ENCODE data around the gene PIMREG.
"Not testable (repeated sequence)": the region's sequence is repeated elsewhere in the genome, so short reads cannot be mapped to it uniquely, and the experiment has no call there.

Gene PIMREG

DNA sequence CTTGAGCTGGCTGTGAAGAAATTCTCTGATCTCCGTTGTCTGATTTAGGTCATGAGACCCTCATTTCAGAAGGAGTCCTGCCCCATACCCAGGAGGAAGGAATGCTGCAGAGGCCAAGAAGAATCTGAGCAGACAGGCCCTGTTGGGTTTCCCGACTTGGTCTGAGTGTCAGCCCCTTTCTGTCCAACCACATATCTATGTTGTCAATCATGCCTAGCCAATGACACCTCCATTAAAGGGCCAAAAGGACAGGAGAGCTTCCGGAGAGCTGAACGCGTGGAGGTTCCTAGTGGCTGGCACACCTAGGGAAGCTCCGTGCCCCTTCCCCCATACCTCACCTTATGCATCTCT lies 37.8 kb downstream of the PIMREG start:
- no peaks in the 10 kb centered on the region for H3K36me3 ChIP-seq (ENCODE audit: insufficient read depth, low read length)
- H3K27me3 ChIP-seq (ENCODE audit: insufficient read depth, low read length, poor library complexity) = no peaks in the 10 kb centered on the region
- H3K4me1 ChIP-seq (ENCODE audit: insufficient read depth, low read length) = no peaks in the 10 kb centered on the region
- TF ChIP-seq CTCF (IDR thresholded peaks at IDR 0.05; ENCODE audit: borderline replicate concordance, extremely low read depth, low read length, poor library complexity, severe bottlenecking) (no peak), EZH2 (IDR thresholded peaks at IDR 0.05; ENCODE audit: borderline replicate concordance, low read depth, low read length, severe bottlenecking) (no peak)
- H3K9me3 ChIP-seq (ENCODE audit: insufficient read depth, low read length, severe bottlenecking) = no peaks in the 10 kb centered on the region
- H3K79me2 ChIP-seq (ENCODE audit: insufficient read depth, low read length) = no peaks in the 10 kb centered on the region
- H3K9ac ChIP-seq (ENCODE audit: low read depth, low read length) = no peak overlapping the region
- H3K4me2 ChIP-seq (ENCODE audit: insufficient read depth, low read length) = no peak overlapping the region
- no peak overlapping the region for H2AFZ ChIP-seq (ENCODE audit: low read depth, low read length)
- H4K20me1 ChIP-seq (ENCODE audit: insufficient read depth, low read length) = no peaks in the 10 kb centered on the region; the same call in none of the 2 replicates
- H3K27ac ChIP-seq (ENCODE audit: low read length) = no peak overlapping the region
- no peak for DNase-seq
- no peak for ATAC-seq (ENCODE audit: insufficient read depth, low read depth)
- no peak overlapping the region for H3K4me3 ChIP-seq (ENCODE audit: low read depth in 1 of 2, low read length in 2 of 2)

DNA sequence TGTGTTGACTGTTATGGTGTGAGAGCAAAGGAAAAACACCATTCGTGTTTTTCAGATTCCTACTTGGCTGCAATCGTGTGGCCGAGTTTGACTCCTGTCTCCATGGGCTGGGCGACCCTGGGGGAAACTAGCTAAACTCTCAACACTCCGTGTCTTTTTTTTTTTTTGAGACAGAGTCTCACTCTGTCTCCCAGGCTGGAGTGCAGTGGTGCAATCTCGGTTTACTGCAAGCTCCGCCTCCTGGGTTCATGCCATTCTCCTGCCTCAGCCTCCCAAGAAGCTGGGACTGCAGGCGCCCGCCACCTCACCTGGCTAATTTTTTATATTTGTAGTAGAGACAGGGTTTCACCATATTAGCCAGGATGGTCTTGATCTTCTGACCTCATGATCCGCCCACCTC lies 38.5 kb downstream of the PIMREG start:
- not testable (repeated sequence) for ATAC-seq (ENCODE audit: insufficient read depth, low read depth)

DNA sequence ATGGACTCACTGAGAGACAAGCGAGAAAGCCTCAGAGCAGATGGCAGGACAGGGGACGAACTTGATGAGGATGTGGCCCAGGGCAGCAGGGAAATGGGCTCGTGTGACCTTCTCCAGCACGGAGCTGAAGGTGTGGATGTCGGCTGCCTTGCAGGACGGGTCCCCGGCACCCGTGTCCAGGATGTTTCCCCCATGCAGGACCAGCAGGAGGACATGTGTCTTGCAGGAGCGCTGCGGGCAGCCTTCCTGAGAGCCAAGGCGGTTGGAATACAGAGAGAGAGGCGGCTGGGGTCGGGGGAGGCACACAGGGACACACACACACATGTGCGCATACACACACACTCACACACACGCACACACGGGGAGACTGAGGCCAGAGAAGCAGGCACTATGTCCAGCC lies 39.3 kb downstream of the PIMREG start:
- no peak overlapping the region for H3K4me3 ChIP-seq (ENCODE audit: low read depth in 1 of 2, low read length in 2 of 2)

More for the DNA sequence above, 38.5 kb downstream of the PIMREG start:
- not testable (repeated sequence) for H3K4me2 ChIP-seq (ENCODE audit: insufficient read depth, low read length); DNase-seq; H3K79me2 ChIP-seq (ENCODE audit: insufficient read depth, low read length); H3K36me3 ChIP-seq (ENCODE audit: insufficient read depth, low read length); H3K4me3 ChIP-seq (ENCODE audit: low read depth in 1 of 2, low read length in 2 of 2); H3K27me3 ChIP-seq (ENCODE audit: insufficient read depth, low read length, poor library complexity); H3K9me3 ChIP-seq (ENCODE audit: insufficient read depth, low read length, severe bottlenecking); H3K4me1 ChIP-seq (ENCODE audit: insufficient read depth, low read length); H3K9ac ChIP-seq (ENCODE audit: low read depth, low read length); H4K20me1 ChIP-seq (ENCODE audit: insufficient read depth, low read length); H2AFZ ChIP-seq (ENCODE audit: low read depth, low read length); H3K27ac ChIP-seq (ENCODE audit: low read length)

More for the DNA sequence above, 39.3 kb downstream of the PIMREG start:
- Histone ChIP-seq H3K27me3 (ENCODE audit: insufficient read depth, low read length, poor library complexity) (no peaks in the 10 kb centered on the region), H3K4me2 (ENCODE audit: insufficient read depth, low read length) (no peak overlapping the region), H3K79me2 (ENCODE audit: insufficient read depth, low read length) (no peaks in the 10 kb centered on the region), H3K36me3 (ENCODE audit: insufficient read depth, low read length) (no peaks in the 10 kb centered on the region), H4K20me1 (ENCODE audit: insufficient read depth, low read length) (peaks cover 5% of the 10 kb centered on the region), H3K9me3 (ENCODE audit: insufficient read depth, low read length, severe bottlenecking) (no peaks in the 10 kb centered on the region), H3K9ac (ENCODE audit: low read depth, low read length) (no peak overlapping the region), H2AFZ (ENCODE audit: low read depth, low read length) (no peak overlapping the region), H3K27ac (ENCODE audit: low read length) (no peak overlapping the region), H3K4me1 (ENCODE audit: insufficient read depth, low read length) (no peaks in the 10 kb centered on the region)
- ATAC-seq (ENCODE audit: insufficient read depth, low read depth) (no peak), DNase-seq (no peak)
- TF ChIP-seq EZH2 (IDR thresholded peaks at IDR 0.05; ENCODE audit: borderline replicate concordance, low read depth, low read length, severe bottlenecking) = no peak
- no peak for TF ChIP-seq CTCF (IDR thresholded peaks at IDR 0.05; ENCODE audit: borderline replicate concordance, extremely low read depth, low read length, poor library complexity, severe bottlenecking)
